ENCODE results near the gene SLC45A2.
"Not testable (repeated sequence)": the region's sequence is repeated elsewhere in the genome, so short reads cannot be mapped to it uniquely, and the experiment has no call there.

- TF ChIP-seq CTCF (IDR thresholded peaks at IDR 0.05; ENCODE audit: low read depth, low read length); POLR2A (IDR thresholded peaks at IDR 0.05; ENCODE audit: extremely low read depth, insufficient read length); MAX (IDR thresholded peaks at IDR 0.05; ENCODE audit: low read depth, low read length): not testable (repeated sequence)
Measured at GRCh38 chr5:34030585-34030984, 46.1 kb upstream of the SLC45A2 start.

Data from NB4 (cell line).